Measurements from ENCODE around the gene CEMIP. TPM values are rescaled to one million over a fixed set of nuclear protein-coding genes. Genes with fewer than 3 reads are reported as not detected.
A peak's percentile ranks its signal among the peaks of the same experiment; 100 is the strongest.

The CEMIP gene
- total RNA-seq, 1 donor from 2014 or later = 0.77 TPM

DNA sequence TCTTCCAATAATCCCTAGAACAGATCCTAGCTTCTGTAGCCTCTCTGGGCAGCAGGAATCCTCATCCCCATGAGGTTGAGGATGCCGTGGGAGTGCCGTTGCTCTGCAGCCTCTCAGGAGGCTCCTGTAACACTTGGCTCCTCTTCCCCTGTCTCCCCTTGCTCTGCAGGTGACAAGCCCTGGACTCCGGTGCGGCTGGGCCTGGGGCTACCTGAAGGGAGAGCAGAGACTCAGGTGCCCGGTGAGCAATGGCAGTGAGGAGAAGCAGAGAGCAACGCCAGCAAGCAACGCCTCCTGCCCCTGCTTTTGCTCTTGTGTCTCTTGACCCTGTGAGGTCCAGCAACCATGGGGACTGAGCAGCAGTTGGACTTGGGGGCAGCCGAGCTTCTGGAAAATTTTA lies 91.2 kb downstream of the CEMIP start:
- Mint-ChIP-seq H3K4me1 (ENCODE audit: low read depth) (peaks cover 2% of the 10 kb centered on the region), H3K9me3 (ENCODE audit: low read depth) (no peaks in the 10 kb centered on the region), H3K4me3 (ENCODE audit: low read depth) (no peak overlapping the region), H3K27ac (no peak overlapping the region), H3K27me3 (peaks cover 9% of the 10 kb centered on the region), H3K36me3 (ENCODE audit: insufficient read depth) (no peaks in the 10 kb centered on the region)
- DNase-seq (ENCODE audit: low spot score, unreplicated experiment) = no peak
- TF ChIP-seq, protein P1, sequence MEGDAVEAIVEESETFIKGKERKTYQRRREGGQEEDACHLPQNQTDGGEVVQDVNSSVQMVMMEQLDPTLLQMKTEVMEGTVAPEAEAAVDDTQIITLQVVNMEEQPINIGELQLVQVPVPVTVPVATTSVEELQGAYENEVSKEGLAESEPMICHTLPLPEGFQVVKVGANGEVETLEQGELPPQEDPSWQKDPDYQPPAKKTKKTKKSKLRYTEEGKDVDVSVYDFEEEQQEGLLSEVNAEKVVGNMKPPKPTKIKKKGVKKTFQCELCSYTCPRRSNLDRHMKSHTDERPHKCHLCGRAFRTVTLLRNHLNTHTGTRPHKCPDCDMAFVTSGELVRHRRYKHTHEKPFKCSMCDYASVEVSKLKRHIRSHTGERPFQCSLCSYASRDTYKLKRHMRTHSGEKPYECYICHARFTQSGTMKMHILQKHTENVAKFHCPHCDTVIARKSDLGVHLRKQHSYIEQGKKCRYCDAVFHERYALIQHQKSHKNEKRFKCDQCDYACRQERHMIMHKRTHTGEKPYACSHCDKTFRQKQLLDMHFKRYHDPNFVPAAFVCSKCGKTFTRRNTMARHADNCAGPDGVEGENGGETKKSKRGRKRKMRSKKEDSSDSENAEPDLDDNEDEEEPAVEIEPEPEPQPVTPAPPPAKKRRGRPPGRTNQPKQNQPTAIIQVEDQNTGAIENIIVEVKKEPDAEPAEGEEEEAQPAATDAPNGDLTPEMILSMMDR (IDR thresholded peaks at IDR 0.05; ENCODE audit: unreplicated experiment) = no peak

DNA sequence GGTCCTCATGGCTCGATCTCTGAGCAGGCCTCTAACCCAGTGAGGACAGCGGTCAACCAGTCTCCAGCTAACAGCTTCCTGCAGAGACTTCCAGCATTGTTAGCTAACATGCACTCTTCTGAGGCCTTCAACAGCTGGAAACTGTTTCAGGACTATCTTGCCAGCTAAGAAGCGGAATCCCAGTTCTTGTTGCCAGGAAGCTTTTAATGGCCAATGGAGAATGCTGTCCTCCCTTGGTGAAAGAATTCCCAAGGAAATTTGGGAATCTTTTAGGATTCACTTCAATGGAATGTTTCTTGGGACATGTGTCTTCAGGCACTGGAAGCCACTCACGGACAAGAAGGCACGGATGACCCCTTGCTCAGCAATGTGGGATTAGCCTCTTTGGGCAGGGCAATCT lies 91.7 kb downstream of the CEMIP start:
- Mint-ChIP-seq H3K4me3 (ENCODE audit: low read depth) (no peak overlapping the region), H3K4me1 (ENCODE audit: low read depth) (peaks cover 2% of the 10 kb centered on the region), H3K27ac (no peak overlapping the region), H3K36me3 (ENCODE audit: insufficient read depth) (no peaks in the 10 kb centered on the region), H3K9me3 (ENCODE audit: low read depth) (no peaks in the 10 kb centered on the region), H3K27me3 (peaks cover 9% of the 10 kb centered on the region)
- no peak for DNase-seq (ENCODE audit: low spot score, unreplicated experiment)
- TF ChIP-seq, protein P1 (IDR thresholded peaks at IDR 0.05; ENCODE audit: unreplicated experiment) = no peak

DNA sequence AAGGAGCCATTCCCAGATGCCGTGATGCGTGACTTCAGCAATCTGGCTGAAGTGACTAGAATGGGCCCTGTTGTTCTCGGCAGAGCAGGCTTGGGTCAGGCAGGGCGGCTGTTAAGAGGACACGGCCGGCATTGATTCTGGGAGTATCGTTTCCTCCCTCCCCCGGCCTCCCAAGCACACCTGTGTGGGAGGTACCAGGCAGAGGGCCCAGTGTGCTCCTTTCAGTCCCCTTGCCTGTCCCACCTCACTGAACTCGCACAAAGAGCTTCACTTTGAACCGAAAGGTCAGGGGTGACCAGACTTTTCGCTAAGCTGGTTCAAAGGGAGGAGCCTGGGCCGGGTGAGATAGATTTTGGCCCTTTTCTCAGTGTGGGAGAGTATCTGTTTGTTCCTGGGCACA lies 92.7 kb downstream of the CEMIP start:
- no peak for DNase-seq (ENCODE audit: low spot score, unreplicated experiment)
- H3K4me3 Mint-ChIP-seq (ENCODE audit: low read depth) = no peak overlapping the region
- TF ChIP-seq, protein P1 (IDR thresholded peaks at IDR 0.05; ENCODE audit: unreplicated experiment) = no peak
- H3K27ac Mint-ChIP-seq = no peak overlapping the region
- H3K9me3 Mint-ChIP-seq (ENCODE audit: low read depth) = no peaks in the 10 kb centered on the region
- peaks cover 2% of the 10 kb centered on the region for H3K4me1 Mint-ChIP-seq (ENCODE audit: low read depth)
- peaks cover 9% of the 10 kb centered on the region for H3K27me3 Mint-ChIP-seq
- no peaks in the 10 kb centered on the region for H3K36me3 Mint-ChIP-seq (ENCODE audit: insufficient read depth)

DNA sequence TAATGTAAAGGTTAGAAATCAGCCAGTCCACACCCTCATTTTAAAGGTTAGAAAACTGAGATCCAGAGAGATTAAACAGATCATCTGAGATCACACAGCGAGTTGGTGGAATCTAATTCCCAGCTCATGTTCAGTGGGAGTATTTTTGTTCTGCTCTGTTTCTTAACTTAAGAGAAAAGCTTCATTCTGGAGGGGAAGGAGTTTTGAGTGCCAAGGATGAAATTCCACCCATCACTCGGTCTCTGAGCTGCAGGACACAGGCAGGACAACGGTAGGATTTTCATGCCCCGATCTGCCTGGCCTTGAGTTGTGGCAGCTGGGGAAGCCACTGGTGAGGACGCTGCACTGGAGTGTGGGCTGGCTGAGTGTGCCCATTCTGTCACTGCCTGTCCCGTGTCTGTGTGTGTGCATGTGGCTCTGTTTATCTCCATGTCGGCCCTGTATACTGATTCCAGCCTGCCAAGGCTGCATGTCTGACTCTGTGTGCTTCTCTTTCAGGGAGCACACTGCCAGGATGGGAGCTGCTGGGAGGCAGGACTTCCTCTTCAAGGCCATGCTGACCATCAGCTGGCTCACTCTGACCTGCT lies 94.3 kb downstream of the CEMIP start:
- Mint-ChIP-seq H3K36me3 (ENCODE audit: insufficient read depth) (no peaks in the 10 kb centered on the region), H3K9me3 (ENCODE audit: low read depth) (no peaks in the 10 kb centered on the region), H3K27me3 (peaks cover 16% of the 10 kb centered on the region), H3K27ac (no peak overlapping the region), H3K4me3 (ENCODE audit: low read depth) (no peak overlapping the region), H3K4me1 (ENCODE audit: low read depth) (no peaks in the 10 kb centered on the region)
- TF ChIP-seq, protein P1 (IDR thresholded peaks at IDR 0.05; ENCODE audit: unreplicated experiment) = no peak
- no peak for DNase-seq (ENCODE audit: low spot score, unreplicated experiment)

DNA sequence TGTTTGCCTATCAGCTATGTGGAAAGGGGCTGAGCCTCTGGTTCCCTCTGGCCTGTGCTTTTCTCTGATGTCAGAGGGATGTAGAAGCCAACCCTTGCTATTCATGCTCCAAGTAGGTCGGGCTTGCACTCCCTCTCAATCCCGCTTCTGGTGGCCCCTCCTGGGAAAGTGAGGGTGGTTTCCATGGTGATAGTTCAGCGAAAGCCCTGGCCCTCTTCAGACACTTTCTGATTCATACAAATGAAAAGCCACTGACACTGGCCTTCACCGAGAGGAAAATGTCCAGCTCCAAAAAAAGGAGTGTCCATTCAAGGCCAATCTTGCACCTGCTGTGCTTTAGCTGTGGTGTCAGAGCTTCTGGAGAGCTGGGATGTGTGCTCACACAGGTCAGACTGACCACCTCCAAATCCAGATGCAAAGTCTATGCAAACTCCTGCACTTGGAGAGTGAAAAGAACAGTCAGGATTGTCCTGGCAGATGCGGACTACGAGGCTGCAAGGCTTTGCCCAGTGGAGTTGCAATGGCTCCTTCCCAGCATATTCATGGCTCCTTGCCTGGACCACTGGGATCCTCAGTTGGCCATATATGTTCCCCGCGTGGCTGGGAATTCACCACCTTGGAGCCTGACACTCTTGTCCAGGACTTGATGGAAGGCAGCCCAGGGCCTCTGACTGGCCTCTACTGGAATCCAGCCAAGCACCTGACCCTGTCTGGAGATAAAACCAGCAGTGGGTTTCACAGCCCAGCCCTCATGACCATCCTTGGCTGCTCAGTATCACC lies 96.6 kb downstream of the CEMIP start:
- no peak for DNase-seq (ENCODE audit: low spot score, unreplicated experiment)
- Mint-ChIP-seq H3K36me3 (ENCODE audit: insufficient read depth) (no peaks in the 10 kb centered on the region), H3K4me1 (ENCODE audit: low read depth) (no peaks in the 10 kb centered on the region), H3K9me3 (ENCODE audit: low read depth) (no peaks in the 10 kb centered on the region), H3K27ac (peak overlapping the region; percentile 59), H3K27me3 (peaks cover 9% of the 10 kb centered on the region), H3K4me3 (ENCODE audit: low read depth) (no peak overlapping the region)
- TF ChIP-seq, protein P1 (IDR thresholded peaks at IDR 0.05; ENCODE audit: unreplicated experiment) = no peak

All from progenitor cell of endocrine pancreas (in vitro differentiated cells).